Natural killer cell (primary cell): ENCODE data around the gene ST3GAL4. TPM values are rescaled to one million over a fixed set of nuclear protein-coding genes. Genes with fewer than 3 reads are reported as not detected.

Experiments
- ATAC-seq, 3 donors: fragments of 150-1000 bp in 2 of 3; fragments of 200-7000 bp in 1 of 3; cut with Tn5 transposase; 1 replicate in 1 of 3; 2 replicates in 2 of 3; pipeline ENCODE4 v1.10.0; 2021; ENCODE audit warnings: mild to moderate bottlenecking in 2 of 3, moderate library complexity in 2 of 3
- DNase-seq, 2 donors: peaks; one replicate each; pipeline versions ENCODE4 v3.0.0 to v3.0.0-alpha.2; 2013 to 2021; ENCODE audit warnings: mixed read lengths in 1 of 2
- H3K27ac ChIP-seq: one replicate; pipeline ENCODE4 v1.5.1; 2013; ENCODE audit warnings: mild to moderate bottlenecking, low read length
- H3K27me3 ChIP-seq: one replicate; pipeline ENCODE4 v1.6.1; 2013; ENCODE audit warnings: low read length; ENCODE audit not compliant: control insufficient read depth, insufficient read depth
- H3K36me3 ChIP-seq: one replicate; pipeline ENCODE4 v1.6.1; 2013; ENCODE audit warnings: low read length; ENCODE audit not compliant: control insufficient read depth, insufficient read depth
- H3K4me1 ChIP-seq: one replicate; pipeline ENCODE4 v1.6.1; 2013; ENCODE audit warnings: low read length; ENCODE audit not compliant: control insufficient read depth, insufficient read depth
- H3K4me3 ChIP-seq: one replicate; pipeline ENCODE4 v1.5.1; 2013; ENCODE audit warnings: low read length
- H3K9me3 ChIP-seq: one replicate; pipeline ENCODE4 v1.6.1; 2013; ENCODE audit warnings: low read length; ENCODE audit not compliant: control insufficient read depth, insufficient read depth
- H3K27ac Mint-ChIP-seq, 2 donors: one replicate each; pipeline ENCODE4 v1.8.0; 2022; ENCODE audit warnings: mild to moderate bottlenecking in 2 of 2, mixed read lengths in 2 of 2, moderate library complexity in 1 of 2
- H3K27me3 Mint-ChIP-seq, 2 donors: one replicate each; pipeline ENCODE4 v1.8.0; 2022; ENCODE audit warnings: low read depth in 2 of 2, mixed read lengths in 2 of 2
- H3K36me3 Mint-ChIP-seq: one replicate; pipeline ENCODE4 v1.8.0; 2022; ENCODE audit warnings: mixed read lengths
- H3K4me1 Mint-ChIP-seq, 2 donors: one replicate each; pipeline ENCODE4 v1.8.0; 2022; ENCODE audit warnings: mixed read lengths in 2 of 2
- H3K4me3 Mint-ChIP-seq: one replicate; pipeline ENCODE4 v1.8.0; 2022; ENCODE audit warnings: mild to moderate bottlenecking, moderate library complexity, mixed read lengths
- H3K9me3 Mint-ChIP-seq, 2 donors: one replicate each; pipeline ENCODE4 v1.8.0; 2022; ENCODE audit warnings: mixed read lengths in 2 of 2
- WGBS: methylation state at CpG from one replicate; pipeline ENCODE4 v1.1.7; 2013; ENCODE audit warnings: missing lambda C conversion rate; ENCODE audit not compliant: insufficient coverage; 5-methylcytosine and 5-hydroxymethylcytosine counted together
- intact Hi-C: fragments of 100-400 bp; cut with micrococcal nuclease; formaldehyde crosslinking; loops from one replicate; pipeline ENCODE4 v1.14.2; 2022
- total RNA-seq, 4 donors: library from RNA; stranded (reverse); fragments of 120-200 nt in 1 of 4; gene quantifications; one replicate each; pipeline versions ENCODE4 v1.2.3 to v1.2.4, GENCODE V29; 2013 to 2022
- TF ChIP-seq, protein P1 (sequence below): fragments of 200-600 bp; IDR thresholded peaks from one replicate; pipeline ENCODE4 v1.8.0; 2022; ENCODE audit warnings: antibody characterized with exemption

The ST3GAL4 gene
- total RNA-seq, 3 donors from 2014 or later (not counting 1 experiment from before 2014, with no cell fraction given), result 43.3 to 57.6 (median 47.3) TPM

DNA sequence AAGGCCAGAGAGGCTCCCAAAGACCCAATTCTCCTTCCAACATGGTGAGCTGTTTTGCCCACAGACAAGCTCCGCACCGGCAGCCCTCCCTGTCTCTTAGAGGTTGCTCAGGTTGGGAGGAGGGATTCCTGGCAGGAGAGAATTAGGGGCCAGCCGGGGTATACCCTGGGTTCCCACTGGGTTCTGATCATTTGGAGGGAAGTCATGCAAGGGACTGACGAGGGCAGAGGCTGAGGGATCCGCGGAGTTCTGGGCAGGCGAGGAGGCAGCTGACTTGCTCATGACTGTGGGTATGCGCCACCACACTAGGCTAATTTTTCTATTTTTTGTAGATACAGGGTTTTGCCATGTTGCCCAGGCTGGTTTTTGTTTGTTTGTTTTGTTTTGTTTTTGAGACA is 4.6 kb downstream of the ST3GAL4 start:
- 95% methylated on average over 8 of the region's 8 CpGs for WGBS
- H3K9me3 ChIP-seq, result no peaks in the 10 kb centered on the region
- H3K4me1 Mint-ChIP-seq, result peaks cover 17 to 50% of the 10 kb centered on the region in 2 donors
- no peaks in the 10 kb centered on the region for H3K36me3 ChIP-seq
- H3K27me3 Mint-ChIP-seq, result no peaks in the 10 kb centered on the region
- no peak for ATAC-seq
- intact Hi-C loops, result no loop called here
- H3K4me3 Mint-ChIP-seq, result no peak overlapping the region
- H3K27ac Mint-ChIP-seq, result peak overlapping the region in 1 of 2 donors; percentile 60
- H3K36me3 Mint-ChIP-seq, result no peaks in the 10 kb centered on the region
- no peaks in the 10 kb centered on the region for H3K27me3 ChIP-seq
- H3K9me3 Mint-ChIP-seq, result no peaks in the 10 kb centered on the region
- H3K4me3 ChIP-seq, result no peak overlapping the region
- TF ChIP-seq, protein P1, sequence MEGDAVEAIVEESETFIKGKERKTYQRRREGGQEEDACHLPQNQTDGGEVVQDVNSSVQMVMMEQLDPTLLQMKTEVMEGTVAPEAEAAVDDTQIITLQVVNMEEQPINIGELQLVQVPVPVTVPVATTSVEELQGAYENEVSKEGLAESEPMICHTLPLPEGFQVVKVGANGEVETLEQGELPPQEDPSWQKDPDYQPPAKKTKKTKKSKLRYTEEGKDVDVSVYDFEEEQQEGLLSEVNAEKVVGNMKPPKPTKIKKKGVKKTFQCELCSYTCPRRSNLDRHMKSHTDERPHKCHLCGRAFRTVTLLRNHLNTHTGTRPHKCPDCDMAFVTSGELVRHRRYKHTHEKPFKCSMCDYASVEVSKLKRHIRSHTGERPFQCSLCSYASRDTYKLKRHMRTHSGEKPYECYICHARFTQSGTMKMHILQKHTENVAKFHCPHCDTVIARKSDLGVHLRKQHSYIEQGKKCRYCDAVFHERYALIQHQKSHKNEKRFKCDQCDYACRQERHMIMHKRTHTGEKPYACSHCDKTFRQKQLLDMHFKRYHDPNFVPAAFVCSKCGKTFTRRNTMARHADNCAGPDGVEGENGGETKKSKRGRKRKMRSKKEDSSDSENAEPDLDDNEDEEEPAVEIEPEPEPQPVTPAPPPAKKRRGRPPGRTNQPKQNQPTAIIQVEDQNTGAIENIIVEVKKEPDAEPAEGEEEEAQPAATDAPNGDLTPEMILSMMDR, result no peak
- no peak overlapping the region for H3K27ac ChIP-seq
- peaks cover 26% of the 10 kb centered on the region for H3K4me1 ChIP-seq
- DNase-seq, result no peak

DNA sequence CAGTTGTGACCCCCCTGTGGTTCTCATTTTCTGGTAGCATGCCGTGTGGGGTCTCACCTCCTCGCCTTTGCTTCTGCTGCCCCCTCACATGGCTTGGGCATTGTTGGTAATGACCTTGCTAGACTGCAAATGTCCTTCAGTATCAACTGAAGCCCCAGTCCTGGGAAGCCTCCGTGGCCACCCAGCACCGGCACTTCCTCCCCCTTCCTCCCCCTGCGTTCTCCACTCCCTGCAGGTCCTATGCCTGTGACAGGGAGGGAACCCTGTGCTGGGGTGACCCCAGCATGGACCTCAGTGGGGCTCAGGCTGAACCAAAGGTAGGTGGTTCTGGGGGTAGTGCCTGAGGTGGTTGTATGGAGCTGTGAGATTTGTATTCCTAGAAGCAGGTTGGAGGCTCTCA is 5.9 kb downstream of the ST3GAL4 start:
- H3K36me3 Mint-ChIP-seq, result no peaks in the 10 kb centered on the region
- Histone ChIP-seq H3K4me3 (no peak overlapping the region), H3K4me1 (peaks cover 24% of the 10 kb centered on the region), H3K36me3 (no peaks in the 10 kb centered on the region), H3K27me3 (no peaks in the 10 kb centered on the region), H3K27ac (no peak overlapping the region), H3K9me3 (no peaks in the 10 kb centered on the region)
- no peak for DNase-seq
- peak overlapping the region; percentile 44 to 60 for H3K27ac Mint-ChIP-seq
- H3K4me3 Mint-ChIP-seq, result no peak overlapping the region
- H3K9me3 Mint-ChIP-seq, result no peaks in the 10 kb centered on the region
- 81% methylated on average over 4 of the region's 5 CpGs for WGBS
- TF ChIP-seq, protein P1, result no peak
- intact Hi-C loops, result no loop called here
- H3K4me1 Mint-ChIP-seq, result peaks cover 22 to 51% of the 10 kb centered on the region in 2 donors
- H3K27me3 Mint-ChIP-seq, result no peaks in the 10 kb centered on the region
- ATAC-seq, result no peak

DNA sequence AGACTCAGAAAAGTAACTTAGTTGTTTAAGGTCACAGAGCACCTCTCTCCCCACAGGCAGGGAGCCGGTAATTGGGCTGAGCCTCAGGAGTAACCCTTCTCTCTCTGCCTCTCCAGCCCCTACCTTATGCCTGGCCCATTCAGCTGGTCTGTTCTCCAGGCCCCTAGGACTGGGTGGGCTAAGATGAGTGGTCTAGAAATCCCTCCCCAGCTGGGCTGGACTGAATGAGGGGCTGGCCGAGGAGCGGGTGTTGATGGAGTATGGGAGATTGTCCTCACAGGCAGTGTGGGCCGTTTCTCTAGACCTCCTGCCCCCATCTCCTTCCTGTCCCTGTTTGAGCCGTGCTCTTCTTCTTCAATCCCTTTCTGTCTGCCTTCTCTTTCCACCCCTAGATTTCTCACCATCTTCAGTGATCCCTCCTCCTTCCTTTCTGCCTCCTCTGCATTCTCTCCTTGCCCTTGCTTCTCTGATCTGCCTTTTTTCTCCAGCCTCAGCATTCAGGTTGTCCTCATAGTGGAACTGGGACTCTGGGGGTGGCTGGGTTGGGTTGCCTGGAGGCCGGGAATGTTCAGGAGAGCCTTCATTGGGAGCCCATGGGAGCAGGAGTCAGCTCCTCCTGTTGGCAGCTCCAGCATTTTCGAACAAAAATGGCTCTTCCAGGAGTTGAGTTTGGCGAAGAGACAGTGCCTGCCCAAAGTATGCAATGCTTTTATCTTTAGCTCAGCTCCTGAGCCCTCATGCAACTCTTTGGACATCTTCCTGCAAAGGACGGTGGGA is 7.6 kb downstream of the ST3GAL4 start:
- peaks cover 21% of the 10 kb centered on the region for H3K4me1 ChIP-seq
- H3K9me3 ChIP-seq, result no peaks in the 10 kb centered on the region
- Mint-ChIP-seq H3K36me3 (no peaks in the 10 kb centered on the region), H3K4me1 (peaks cover 18 to 48% of the 10 kb centered on the region in 2 donors), H3K27ac (peak overlapping the region; percentile 7 to 65), H3K4me3 (no peak overlapping the region), H3K9me3 (no peaks in the 10 kb centered on the region), H3K27me3 (no peaks in the 10 kb centered on the region)
- ATAC-seq (no peak), DNase-seq (no peak)
- TF ChIP-seq, protein P1, result no peak
- H3K4me3 ChIP-seq, result no peak overlapping the region
- intact Hi-C loops, result no loop called here
- no peak overlapping the region for H3K27ac ChIP-seq
- no peaks in the 10 kb centered on the region for H3K27me3 ChIP-seq
- H3K36me3 ChIP-seq, result no peaks in the 10 kb centered on the region
- WGBS, result 91% methylated on average over 7 of the region's 9 CpGs
